Measurements from ENCODE around the gene PRAMEF33.
"Not testable (repeated sequence)": the region's sequence is repeated elsewhere in the genome, so short reads cannot be mapped to it uniquely, and the experiment has no call there.

The PRAMEF33 gene

DNA sequence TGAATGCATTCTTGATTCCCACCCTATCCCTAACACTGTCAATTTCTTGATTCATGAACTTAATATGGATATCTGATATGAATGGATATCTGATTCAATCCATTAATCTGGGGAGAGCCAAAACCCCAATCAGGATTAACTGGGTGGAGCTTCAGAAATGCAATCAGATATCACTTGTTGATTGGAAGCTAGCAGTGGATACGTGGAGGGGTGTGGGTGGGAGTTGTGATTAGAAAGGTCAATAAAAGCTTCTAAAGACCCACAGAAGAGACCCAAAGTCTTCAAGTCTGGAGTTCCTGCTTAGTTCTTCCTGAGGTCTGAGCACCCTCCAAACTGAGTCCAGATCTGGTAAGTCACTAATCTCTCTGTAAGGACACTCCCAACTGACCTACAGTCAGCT is at the start of gene PRAMEF33:
TSS of gene PRAMEF33 (plus strand) at position 301 of the 400 bp plus-strand sequence. CDS start 2,416 bp downstream, outside the sequence.
- not testable (repeated sequence) for DNase-seq

DNA sequence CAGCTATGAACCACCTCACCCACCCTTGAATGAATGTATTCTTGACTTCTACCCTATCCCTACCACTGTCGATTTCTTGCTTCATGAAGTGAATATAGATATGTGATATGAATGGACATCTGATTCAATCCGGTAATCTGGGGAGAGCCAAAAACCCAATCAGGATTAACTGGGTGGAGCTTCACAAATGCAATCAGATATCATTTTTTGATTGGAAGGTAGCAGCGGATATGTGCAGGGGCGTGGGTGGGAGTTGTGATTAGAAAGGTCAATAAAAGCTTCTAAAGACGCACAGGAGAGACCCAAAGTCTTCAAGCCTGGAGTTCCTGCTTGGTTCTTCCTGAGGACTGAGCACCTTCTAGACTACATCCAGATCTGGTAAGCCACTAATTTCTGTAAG is 49.4 kb upstream of the PRAMEF33 start, which contains the start of gene PRAMEF5:
TSS of gene PRAMEF5 (plus strand) at position 301 of the 400 bp plus-strand sequence. CDS start 5,071 bp downstream, outside the sequence.
- not testable (repeated sequence) for DNase-seq

DNA sequence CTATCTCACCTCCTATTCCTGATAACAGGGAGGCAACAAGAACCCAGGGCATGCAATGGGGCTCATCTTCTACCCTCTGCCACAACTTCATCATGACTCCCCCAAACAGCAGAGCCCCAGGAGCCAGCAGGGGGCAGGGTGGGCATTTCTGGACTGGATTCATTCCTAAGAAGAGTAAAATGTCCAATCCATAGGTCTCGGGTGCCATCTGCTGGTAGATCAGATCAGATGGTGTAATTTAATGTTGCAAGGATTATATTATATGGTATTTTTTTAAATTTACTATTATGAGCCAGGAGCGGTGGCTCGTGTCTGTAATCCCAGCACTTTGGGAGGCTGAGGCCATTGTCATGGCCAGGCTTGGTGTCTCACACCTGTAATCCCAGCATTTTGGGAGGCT is 38.2 kb upstream of the PRAMEF33 start:
- not testable (repeated sequence) for DNase-seq

GRCh38 chr1:13277016-13277415 is 26.3 kb upstream of the PRAMEF33 start:
- not testable (repeated sequence) for DNase-seq

DNA sequence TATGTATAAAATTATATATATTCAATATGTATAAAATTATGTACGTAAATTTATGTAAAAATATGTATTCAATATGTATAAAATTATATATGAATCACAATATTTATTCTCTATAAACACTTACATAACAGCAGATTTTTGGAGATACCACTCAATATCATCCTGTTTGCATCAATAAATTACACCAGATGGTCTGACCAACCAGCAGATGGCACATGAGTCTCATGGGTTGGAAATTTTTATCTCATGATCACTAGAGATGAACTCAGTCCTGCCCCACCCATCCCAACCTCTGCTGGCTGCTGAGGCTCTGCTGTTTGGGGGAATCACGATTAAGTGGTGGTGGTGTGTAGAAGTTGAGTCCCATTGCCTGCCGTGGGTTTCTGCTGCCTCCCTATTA is 23.7 kb upstream of the PRAMEF33 start:
- peak; percentile 11 for DNase-seq

- not testable (repeated sequence) for DNase-seq
These were observed 18.3 kb upstream of the PRAMEF33 start, which contains the start of gene PRAMEF8 for GRCh38 chr1:13285037-13285436. TSS of gene PRAMEF8 (minus strand) at chr1:13285137. CDS start at chr1:13284091, 1,046 bp downstream.

GRCh38 chr1:13289030-13289429 is 14.3 kb upstream of the PRAMEF33 start:
- DNase-seq: not testable (repeated sequence)

DNA sequence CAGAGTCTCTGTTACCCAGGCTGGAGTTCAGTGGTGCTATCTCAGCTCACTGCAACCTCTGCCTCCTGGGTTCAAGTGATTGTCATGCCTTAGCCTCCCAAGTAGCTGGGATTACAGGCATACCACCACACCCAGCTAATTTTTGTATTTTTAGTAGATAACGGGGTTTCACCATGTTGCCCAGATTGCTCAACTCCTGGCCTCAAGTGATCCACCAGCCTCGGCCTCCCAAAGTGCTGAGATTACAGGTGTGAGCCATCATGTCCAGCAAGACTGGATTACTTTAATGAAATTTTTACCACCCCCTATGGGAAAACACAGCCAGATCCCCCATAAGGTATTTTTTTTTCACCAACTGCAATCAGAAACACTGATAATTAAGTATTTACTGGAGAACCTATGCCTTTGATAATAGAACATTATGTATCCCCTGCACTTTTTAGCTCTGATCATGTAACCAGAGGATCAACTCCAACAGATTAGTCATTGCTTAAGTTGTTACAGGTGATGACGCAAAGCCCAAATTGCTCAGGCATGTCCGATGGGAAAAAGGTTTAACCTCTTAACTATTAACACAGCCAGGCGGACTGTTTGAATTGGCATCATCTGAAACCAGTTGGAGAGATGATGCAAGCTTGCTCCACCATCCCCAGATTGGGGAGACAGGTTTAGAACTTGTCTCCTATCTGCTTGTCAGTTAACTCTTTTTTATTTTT is 6.0 kb upstream of the PRAMEF33 start:
- DNase-seq: not testable (repeated sequence)

DNA sequence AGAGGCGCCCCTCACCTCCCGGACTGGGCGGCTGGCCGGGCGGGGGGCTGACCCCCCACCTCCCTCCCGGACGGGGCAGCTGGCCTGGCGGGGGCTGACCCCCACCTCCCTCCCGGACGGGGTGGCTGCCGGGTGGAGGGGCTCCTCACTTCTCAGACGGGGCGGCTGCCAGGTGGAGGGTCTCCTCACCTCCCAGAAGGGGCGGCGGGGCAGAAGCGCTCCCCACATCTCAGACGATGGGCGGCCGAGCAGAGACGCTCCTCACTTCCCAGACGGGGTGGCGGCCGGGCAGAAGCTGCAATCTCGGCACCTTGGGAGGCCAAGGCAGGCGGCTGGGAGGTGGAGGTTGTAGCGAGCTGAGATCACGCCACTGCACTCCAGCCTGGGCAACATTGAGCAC is 4.6 kb upstream of the PRAMEF33 start:
- DNase-seq: not testable (repeated sequence)

DNA sequence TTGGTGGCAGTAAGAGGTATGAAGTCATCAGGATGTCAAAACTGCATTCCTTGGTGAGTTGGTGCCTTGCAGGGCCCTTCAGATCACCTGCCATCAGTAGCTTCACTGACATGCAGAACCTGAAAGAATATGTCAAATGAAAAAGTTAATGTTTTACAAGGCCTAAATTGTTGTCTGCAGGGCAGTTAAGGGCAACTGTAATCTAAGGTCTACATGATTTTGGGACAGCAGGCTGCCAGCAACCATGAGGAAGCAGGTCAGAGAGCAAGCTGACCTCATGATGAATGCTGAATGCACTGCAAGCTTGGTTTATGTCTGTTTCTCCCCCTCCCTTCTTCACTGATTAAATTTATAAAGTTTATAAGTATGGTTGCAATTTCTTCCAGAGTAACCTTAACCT is 1.1 kb upstream of the PRAMEF33 start:
- not testable (repeated sequence) for DNase-seq

GRCh38 chr1:13315281-13315680 is 11.9 kb downstream of the PRAMEF33 start, which contains the start of gene PRAMEF15:
TSS of gene PRAMEF15 (plus strand) at chr1:13315581. CDS start at chr1:13318408, 2,827 bp downstream.
- DNase-seq: not testable (repeated sequence)

DNA sequence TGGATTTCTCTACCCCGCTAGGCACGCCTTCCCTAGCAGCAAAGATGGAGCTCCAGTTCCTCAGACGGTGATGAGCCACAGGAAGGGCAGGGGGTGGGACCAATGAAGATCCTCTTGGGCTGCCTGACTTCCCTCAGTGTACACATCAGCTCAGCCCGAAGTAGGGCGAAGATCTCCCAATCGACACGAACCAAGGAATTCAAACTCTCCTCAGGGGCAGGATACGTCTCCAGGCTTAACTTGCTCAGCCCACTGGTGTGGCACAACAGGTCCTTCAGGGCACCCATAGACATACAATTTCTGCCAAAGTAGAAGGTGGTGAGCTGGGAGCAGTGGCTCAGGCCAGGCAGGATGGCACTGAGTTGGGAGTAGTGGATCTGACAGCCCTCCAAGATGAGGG is 39.2 kb downstream of the PRAMEF33 start:
- DNase-seq: not testable (repeated sequence)

GRCh38 chr1:13347034-13347433 is 43.7 kb downstream of the PRAMEF33 start, which contains the start of gene PRAMEF14:
TSS of gene PRAMEF14 (minus strand) at chr1:13347134. CDS start at chr1:13345314, 1,820 bp downstream.
- DNase-seq: not testable (repeated sequence)

- DNase-seq: not testable (repeated sequence)
These were observed 50.1 kb downstream of the PRAMEF33 start for GRCh38 chr1:13353476-13353875.

GRCh38 chr1:13354475-13354874 is 51.1 kb downstream of the PRAMEF33 start:
- not testable (repeated sequence) for DNase-seq

- peak; percentile 53 for DNase-seq
These were observed 53.4 kb downstream of the PRAMEF33 start for GRCh38 chr1:13356774-13357173.
